Activated T-helper 9 cell treated with anti-CD3 and anti-CD28 coated beads, Interleukin-2, amount 50 U/mL, for 16 hours (primary cell): ENCODE results near the gene FOXP1.

Source experiments
- DNase-seq: peaks from one replicate; pipeline ENCODE4 v3.0.0-alpha.2; 2020; ENCODE audit warnings: low read depth

Gene FOXP1

GRCh38 chr3:71005702-71006321, 577.7 kb downstream of the FOXP1 start:
- DNase-seq = no peak

GRCh38 chr3:71003511-71003910, 580.0 kb downstream of the FOXP1 start:
- no peak for DNase-seq

GRCh38 chr3:71002298-71002697, 581.2 kb downstream of the FOXP1 start:
- no peak for DNase-seq

GRCh38 chr3:71001303-71001830, 582.2 kb downstream of the FOXP1 start:
- DNase-seq = no peak

GRCh38 chr3:71000483-71000882, 583.0 kb downstream of the FOXP1 start:
- no peak for DNase-seq

- DNase-seq = no peak
Observed at GRCh38 chr3:70999730-71000129, 583.8 kb downstream of the FOXP1 start.

- DNase-seq = no peak
Observed at GRCh38 chr3:70996082-70996481, 587.4 kb downstream of the FOXP1 start.

- no peak for DNase-seq
Observed at GRCh38 chr3:70994644-70995043, 588.9 kb downstream of the FOXP1 start.

GRCh38 chr3:70992562-70993204, 590.8 kb downstream of the FOXP1 start:
- no peak for DNase-seq

- DNase-seq = no peak
Observed at GRCh38 chr3:70992131-70992530, 591.4 kb downstream of the FOXP1 start.

- no peak for DNase-seq
Observed at GRCh38 chr3:70990723-70991122, 592.8 kb downstream of the FOXP1 start.

GRCh38 chr3:70990185-70990584, 593.3 kb downstream of the FOXP1 start:
- DNase-seq = no peak

- DNase-seq = no peak
Observed at GRCh38 chr3:70989174-70989573, 594.4 kb downstream of the FOXP1 start.

GRCh38 chr3:70988111-70988510, 595.4 kb downstream of the FOXP1 start:
- DNase-seq = no peak

GRCh38 chr3:70985572-70985971, 598.0 kb downstream of the FOXP1 start:
- DNase-seq = no peak

GRCh38 chr3:70984776-70985482, 598.6 kb downstream of the FOXP1 start:
- no peak for DNase-seq

GRCh38 chr3:70982700-70983140, 600.8 kb downstream of the FOXP1 start:
- peak; percentile 6 for DNase-seq

- DNase-seq = no peak
Observed at GRCh38 chr3:70982284-70982683, 601.2 kb downstream of the FOXP1 start.

GRCh38 chr3:70981231-70981880, 602.2 kb downstream of the FOXP1 start:
- DNase-seq = no peak

- DNase-seq = no peak
Observed at GRCh38 chr3:70980646-70981170, 602.8 kb downstream of the FOXP1 start.

GRCh38 chr3:70979983-70980645, 603.4 kb downstream of the FOXP1 start:
- DNase-seq = no peak

- DNase-seq = no peak
Observed at GRCh38 chr3:70977712-70978111, 605.8 kb downstream of the FOXP1 start.
